ENCODE data around the gene PCDHB12.
"Not testable (repeated sequence)": the region's sequence is repeated elsewhere in the genome, so short reads cannot be mapped to it uniquely, and the experiment has no call there.

- TF ChIP-seq CTCF, POLR2A, EP300 (IDR thresholded peaks at IDR 0.05): not testable (repeated sequence)
Measured at GRCh38 chr5:141201646-141202045, 6.9 kb upstream of the PCDHB12 start.

Measured in gastroesophageal sphincter (tissue), 3 donors.